WTC11 (cell line): ENCODE results near the gene DIO3. TPM values are rescaled to one million over a fixed set of nuclear protein-coding genes. Genes with fewer than 3 reads are reported as not detected.

Experiments used
- ATAC-seq: fragments of 200-7000 bp; cut with Tn5 transposase; 2 replicates; pipeline ENCODE4 v1.10.0; 2021; ENCODE audit warnings: mild to moderate bottlenecking, moderate library complexity
- CTCF ChIA-PET: fragments of 300-600 bp; sonication (Branson Sonifier 250); formaldehyde crosslinking; loops from one replicate; lab custom pipeline; 2021; ENCODE audit warnings: antibody characterized with exemption; lab: Charles Lee
- POLR2A ChIA-PET: fragments of 350-600 bp; sonication (Branson Sonifier 250); formaldehyde crosslinking; loops from one replicate; lab custom pipeline; 2021; ENCODE audit warnings: antibody characterized with exemption; lab: Charles Lee
- DNase-seq: peaks from one replicate; pipeline ENCODE4 v3.0.0; 2021; ENCODE audit warnings: low spot score
- H3K27ac Mint-ChIP-seq: 2 replicates; pipeline ENCODE4 v1.8.0; 2021; ENCODE audit warnings: mixed read lengths
- H3K27me3 Mint-ChIP-seq: 2 replicates; pipeline ENCODE4 v1.8.0; 2021; ENCODE audit warnings: low read depth, mild to moderate bottlenecking, moderate library complexity, mixed read lengths
- H3K36me3 Mint-ChIP-seq: 2 replicates; pipeline ENCODE4 v1.8.0; 2021; ENCODE audit warnings: mixed read lengths
- H3K4me1 Mint-ChIP-seq: 2 replicates; pipeline ENCODE4 v1.8.0; 2022; ENCODE audit warnings: mixed read lengths
- H3K4me3 Mint-ChIP-seq: 2 replicates; pipeline ENCODE4 v1.8.0; 2021; ENCODE audit warnings: mild to moderate bottlenecking, moderate library complexity, mixed read lengths
- H3K9me3 Mint-ChIP-seq: 2 replicates; pipeline ENCODE4 v1.8.0; 2021; ENCODE audit warnings: mixed read lengths
- ESRRA ChIP-seq: sonication (generic); formaldehyde crosslinking; IDR thresholded peaks from 2 replicates; pipeline ENCODE4 v1.8.1; 2022; ENCODE audit warnings: mild to moderate bottlenecking, missing genetic modification reagents, borderline replicate concordance
- FOXJ3 ChIP-seq: sonication (generic); formaldehyde crosslinking; IDR thresholded peaks from 2 replicates; pipeline ENCODE4 v1.9.0; 2021; ENCODE audit warnings: missing genetic modification reagents, mild to moderate bottlenecking, borderline replicate concordance
- GTF2I ChIP-seq: fragments of 250-450 bp; sonication (Bioruptor Pico); conservative IDR thresholded peaks from 2 replicates; pipeline ENCODE4 v1.4.0; 2021; ENCODE audit warnings: mild to moderate bottlenecking
- NFYB ChIP-seq: sonication (generic); formaldehyde crosslinking; conservative IDR thresholded peaks from 2 replicates; pipeline ENCODE4 v1.8.0; 2022; ENCODE audit warnings: low read depth, missing genetic modification reagents
- TP53 ChIP-seq: sonication (generic); formaldehyde crosslinking; IDR thresholded peaks from 2 replicates; pipeline ENCODE4 v1.8.1; 2023; ENCODE audit warnings: mild to moderate bottlenecking, missing genetic modification reagents
- ZBTB21 ChIP-seq: sonication (generic); formaldehyde crosslinking; IDR thresholded peaks from 2 replicates; pipeline ENCODE4 v1.8.1; 2023; ENCODE audit warnings: mild to moderate bottlenecking, missing genetic modification reagents, borderline replicate concordance
- ZNF317 ChIP-seq: sonication (generic); formaldehyde crosslinking; IDR thresholded peaks from 2 replicates; pipeline ENCODE4 v1.8.1; 2023; ENCODE audit warnings: low read depth, mild to moderate bottlenecking, moderate library complexity, missing genetic modification reagents, borderline replicate concordance
- total RNA-seq: library from RNA; stranded (reverse); gene quantifications from 3 replicates; pipeline ENCODE4 v1.2.3, GENCODE V29; 2021
- TF ChIP-seq, protein P1 (sequence below): fragments of 250-450 bp; sonication (Bioruptor Pico); IDR thresholded peaks from 2 replicates; pipeline ENCODE4 v1.8.0; 2021; ENCODE audit warnings: mild to moderate bottlenecking
- TF ChIP-seq, protein P2 (sequence below): sonication (generic); formaldehyde crosslinking; IDR thresholded peaks from 2 replicates; pipeline ENCODE4 v1.8.1; 2023; ENCODE audit warnings: mild to moderate bottlenecking, missing genetic modification reagents, moderate library complexity

Gene DIO3
- total RNA-seq, 1 experiment from 2014 or later = 0.52 TPM

DNA sequence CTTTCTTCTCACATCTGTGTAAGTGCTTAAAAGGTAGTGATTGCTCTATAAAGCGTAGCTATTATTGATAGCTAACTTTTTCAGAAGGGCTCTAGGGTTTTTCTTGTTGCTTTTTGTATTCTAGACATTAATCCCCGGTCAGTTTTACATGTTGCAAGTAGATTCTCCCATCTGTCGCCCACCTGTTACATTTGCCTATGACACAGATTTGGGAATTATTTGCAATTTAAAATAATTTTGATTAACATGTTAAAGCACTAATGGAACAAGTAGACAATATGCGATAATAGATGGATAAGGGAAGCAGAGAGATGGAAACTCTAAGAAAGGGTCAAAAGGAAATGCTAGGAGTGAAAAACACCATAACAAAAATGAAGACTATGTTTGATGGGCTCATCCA lies 44.5 kb downstream of the DIO3 start:
- ChIA-PET CTCF (no interaction called here), POLR2A (no interaction called here)
- no peak overlapping the region for H3K27ac Mint-ChIP-seq
- no peak overlapping the region for H3K4me3 Mint-ChIP-seq
- peaks cover 22% of the 10 kb centered on the region for H3K27me3 Mint-ChIP-seq
- no peak for TF ChIP-seq TP53 (CRISPR knock-in tag)
- no peak for TF ChIP-seq FOXJ3 (CRISPR knock-in tag)
- TF ChIP-seq, protein P1, sequence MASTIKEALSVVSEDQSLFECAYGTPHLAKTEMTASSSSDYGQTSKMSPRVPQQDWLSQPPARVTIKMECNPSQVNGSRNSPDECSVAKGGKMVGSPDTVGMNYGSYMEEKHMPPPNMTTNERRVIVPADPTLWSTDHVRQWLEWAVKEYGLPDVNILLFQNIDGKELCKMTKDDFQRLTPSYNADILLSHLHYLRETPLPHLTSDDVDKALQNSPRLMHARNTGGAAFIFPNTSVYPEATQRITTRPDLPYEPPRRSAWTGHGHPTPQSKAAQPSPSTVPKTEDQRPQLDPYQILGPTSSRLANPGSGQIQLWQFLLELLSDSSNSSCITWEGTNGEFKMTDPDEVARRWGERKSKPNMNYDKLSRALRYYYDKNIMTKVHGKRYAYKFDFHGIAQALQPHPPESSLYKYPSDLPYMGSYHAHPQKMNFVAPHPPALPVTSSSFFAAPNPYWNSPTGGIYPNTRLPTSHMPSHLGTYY (CRISPR knock-in tag) = no peak
- TF ChIP-seq ZBTB21 (CRISPR knock-in tag) = no peak
- TF ChIP-seq NFYB (CRISPR knock-in tag) = no peak
- TF ChIP-seq GTF2I (CRISPR knock-in tag) = no peak
- TF ChIP-seq ZNF317 (CRISPR knock-in tag) = no peak
- TF ChIP-seq, protein P2, sequence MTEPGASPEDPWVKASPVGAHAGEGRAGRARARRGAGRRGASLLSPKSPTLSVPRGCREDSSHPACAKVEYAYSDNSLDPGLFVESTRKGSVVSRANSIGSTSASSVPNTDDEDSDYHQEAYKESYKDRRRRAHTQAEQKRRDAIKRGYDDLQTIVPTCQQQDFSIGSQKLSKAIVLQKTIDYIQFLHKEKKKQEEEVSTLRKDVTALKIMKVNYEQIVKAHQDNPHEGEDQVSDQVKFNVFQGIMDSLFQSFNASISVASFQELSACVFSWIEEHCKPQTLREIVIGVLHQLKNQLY (CRISPR knock-in tag) = no peak
- no peak for TF ChIP-seq ESRRA (CRISPR knock-in tag)
- ATAC-seq = no peak
- DNase-seq = no peak
- H3K9me3 Mint-ChIP-seq = no peaks in the 10 kb centered on the region
- H3K36me3 Mint-ChIP-seq = no peaks in the 10 kb centered on the region
- H3K4me1 Mint-ChIP-seq = no peaks in the 10 kb centered on the region

Other genes with a start within 250 kb of the DIO3 start
- 89.9 to 105 TPM (median 99.9 TPM) in 3 replicates for gene PPP2R5C, start 200.2 kb downstream of the DIO3 start, total RNA-seq